GM10248 (cell line): ENCODE measurements around the gene HEYL.

Experiments
- CTCF ChIA-PET: fragments of 300-600 bp; sonication (Branson Sonifier 250); formaldehyde crosslinking; extraction: SDS; loops from one replicate; lab custom pipeline; 2021; ENCODE audit warnings: antibody characterized with exemption; lab: Yijun Ruan, JAX
- POLR2A ChIA-PET: fragments of 350-650 bp; sonication (Branson Sonifier 250); formaldehyde crosslinking; extraction: SDS; loops from one replicate; lab custom pipeline; 2020; ENCODE audit warnings: antibody characterized with exemption; lab: Yijun Ruan, JAX
- DNase-seq: peaks from one replicate; pipeline ENCODE4 v3.0.0; 2012; ENCODE audit errors: extremely low spot score
- CTCF ChIP-seq: IDR thresholded peaks from 2 replicates; pipeline ENCODE4 v1.5.1; 2012; ENCODE audit warnings: mild to moderate bottlenecking, low read depth; ENCODE audit errors: extremely low read depth, missing control alignments, control extremely low read depth

Gene HEYL

GRCh38 chr1:39655578-39656268 lies 16.3 kb upstream of the HEYL start:
- CTCF ChIA-PET: interaction anchor here (1.0 to 13.2 kb wide), 10 partner anchors 8 to 558 kb away, joined by 4 to 307 read pairs (median 12); partner anchors contain the start of gene NT5C1A
- no peak for DNase-seq
- TF ChIP-seq CTCF: no peak
- POLR2A ChIA-PET: no interaction called here

GRCh38 chr1:39654291-39654690 lies 14.8 kb upstream of the HEYL start:
- ChIA-PET POLR2A (no interaction called here), CTCF (interaction anchor here (0.7 to 13.2 kb wide), 24 partner anchors 7 to 569 kb away, joined by 3 to 307 read pairs (median 4); partner anchors contain the start of gene NT5C1A)
- no peak for TF ChIP-seq CTCF
- DNase-seq: no peak

GRCh38 chr1:39653546-39654031 lies 14.1 kb upstream of the HEYL start:
- CTCF ChIA-PET: interaction anchor here (0.7 to 13.2 kb wide), 38 partner anchors 9 to 568 kb away, joined by 3 to 307 read pairs (median 4); partner anchors contain the start of genes HEYL, NT5C1A and PPIE
- peak; percentile 88 for TF ChIP-seq CTCF
- peak; percentile 75 for DNase-seq
- POLR2A ChIA-PET: no interaction called here

GRCh38 chr1:39652554-39652953 lies 13.1 kb upstream of the HEYL start:
- TF ChIP-seq CTCF: no peak
- no peak for DNase-seq
- CTCF ChIA-PET: interaction anchor here (1.1 to 13.2 kb wide), 12 partner anchors 10 to 554 kb away, joined by 3 to 307 read pairs (median 6); partner anchors contain the start of genes HEYL and NT5C1A
- POLR2A ChIA-PET: no interaction called here

GRCh38 chr1:39652105-39652504 lies 12.7 kb upstream of the HEYL start:
- no peak for TF ChIP-seq CTCF
- CTCF ChIA-PET: interaction anchor here (1.4 to 13.2 kb wide), 5 partner anchors 19 to 103 kb away, joined by 3 to 307 read pairs (median 7); partner anchors contain the start of gene NT5C1A
- POLR2A ChIA-PET: no interaction called here
- no peak for DNase-seq

GRCh38 chr1:39650431-39650830 lies 11.0 kb upstream of the HEYL start:
- ChIA-PET POLR2A (no interaction called here), CTCF (interaction anchor here (1.4 kb wide), 1 partner anchor 8 kb away, joined by 6 read pairs; no protein-coding TSS in a partner anchor)
- TF ChIP-seq CTCF: no peak
- no peak for DNase-seq
